HepG2 (cell line): ENCODE results near the gene CYB5D1. TPM values are rescaled to one million over a fixed set of nuclear protein-coding genes. Genes with fewer than 3 reads are reported as not detected.

Source experiments
- ATAC-seq: fragments of 200-7000 bp; cut with Tn5 transposase; 3 replicates; pipeline ENCODE4 v1.9.1; 2020; ENCODE audit warnings: mild to moderate bottlenecking, moderate library complexity
- BruUV-seq: library from RNA; stranded (reverse); fragments of 400-500 nt; replicated peaks from 2 replicates; lab custom pipeline; 2021; lab: Mats Ljungman, UMichigan
- CTCF ChIA-PET: fragments of 300-600 bp; formaldehyde crosslinking; extraction: SDS; loops from one replicate; lab custom pipeline; 2021; ENCODE audit warnings: low total read pairs, inconsistent platforms, low intra/inter-chr PET ratio; lab: Yijun Ruan, JAX
- POLR2A ChIA-PET: fragments of 350-600 bp; sonication (Branson Sonifier 250); formaldehyde crosslinking; loops from one replicate; lab custom pipeline; 2020; ENCODE audit warnings: antibody characterized with exemption, inconsistent platforms; lab: Yijun Ruan, JAX
- DNase-seq: peaks from one replicate; pipeline ENCODE4 v3.0.0-alpha.2; 2015; ENCODE audit warnings: low spot score
- FAIRE-seq: peaks from 3 replicates; lab custom pipeline; 2011; peaks lifted over from hg19 to GRCh38; lab: Jason Lieb, UNC
- H2AFZ ChIP-seq: one replicate; pipeline ENCODE4 v1.6.1; 2011; ENCODE audit warnings: low read length, inconsistent platforms
- H3K27ac ChIP-seq: fragments of 300-600 bp; 3 replicates; pipeline ENCODE4 v1.8.0; 2011; ENCODE audit warnings: mixed run types, mild to moderate bottlenecking, mixed read lengths, low read length, inconsistent platforms; ENCODE audit not compliant: insufficient read depth; ENCODE audit errors: extremely low read length
- H3K27me3 ChIP-seq, 2 experiments: fragments of 200-600 bp in 1 of 2; 2 replicates in 1 of 2; 3 replicates in 1 of 2; pipeline versions ENCODE4 v1.6.0 to v1.8.0; 2011; ENCODE audit warnings: low read length in 2 of 2, mild to moderate bottlenecking in 2 of 2, moderate library complexity in 2 of 2, inconsistent platforms in 1 of 2; ENCODE audit not compliant: insufficient read depth in 2 of 2, control insufficient read depth in 1 of 2
- H3K36me3 ChIP-seq, 2 experiments: fragments of 200-600 bp in 1 of 2; replicated peaks in 1 of 2; 2 replicates in 1 of 2; 3 replicates in 1 of 2; pipeline versions ENCODE4 v1.5.1 to v1.8.0; 2011; ENCODE audit warnings: low read length in 2 of 2, inconsistent platforms in 1 of 2; ENCODE audit not compliant: insufficient read depth in 2 of 2, control insufficient read depth in 1 of 2
- H3K4me1 ChIP-seq: 2 replicates; pipeline ENCODE4 v1.5.1; 2012; ENCODE audit warnings: low read length, inconsistent platforms; ENCODE audit not compliant: insufficient read depth
- H3K4me2 ChIP-seq: 2 replicates; pipeline ENCODE4 v1.6.0; 2011; ENCODE audit warnings: low read depth, low read length, inconsistent platforms
- H3K4me3 ChIP-seq, 3 experiments: fragments of 200-600 bp in 1 of 3; sonication (generic), shearing (Covaris generic) in 1 of 3; replicated peaks in 1 of 3; 2 replicates each; pipeline ENCODE4 v1.5.1; 2011 to 2016; ENCODE audit warnings: low read length in 3 of 3, inconsistent platforms in 2 of 3, low read depth in 2 of 3, mild to moderate bottlenecking in 2 of 3, control low read depth in 1 of 3, mixed read lengths in 1 of 3; ENCODE audit not compliant: insufficient read depth in 1 of 3
- H3K79me2 ChIP-seq: one replicate; pipeline ENCODE4 v1.6.1; 2011; ENCODE audit warnings: low read length, inconsistent platforms; ENCODE audit not compliant: insufficient read depth
- H3K9ac ChIP-seq: 2 replicates; pipeline ENCODE4 v1.6.0; 2011; ENCODE audit warnings: mild to moderate bottlenecking, low read depth, low read length, inconsistent platforms; ENCODE audit not compliant: insufficient read depth
- H3K9me3 ChIP-seq: 2 replicates; pipeline ENCODE4 v1.5.1; 2012; ENCODE audit warnings: mild to moderate bottlenecking, low read length
- H4K20me1 ChIP-seq: 2 replicates; pipeline ENCODE4 v1.6.0; 2011; ENCODE audit warnings: inconsistent platforms, mild to moderate bottlenecking, low read length, moderate library complexity; ENCODE audit not compliant: insufficient read depth
- CBFB ChIP-seq: sonication (generic); formaldehyde crosslinking; IDR thresholded peaks from 2 replicates; pipeline ENCODE4 v1.4.0; 2020; ENCODE audit warnings: missing genetic modification reagents
- CBX2 ChIP-seq, 2 experiments: fragments of 200-600 bp in 1 of 2; sonication (generic); formaldehyde crosslinking in 1 of 2; IDR thresholded peaks; 2 replicates each; pipeline versions ENCODE4 v1.7.0 to v1.8.1; 2018 to 2022; ENCODE audit warnings: low read depth in 2 of 2, low read length in 1 of 2, mild to moderate bottlenecking in 1 of 2, missing genetic modification reagents in 1 of 2
- HCFC1 ChIP-seq: fragments of 150-350 bp; IDR thresholded peaks from 2 replicates; pipeline ENCODE4 v1.6.1; 2014; ENCODE audit warnings: low read depth, low read length
- KDM5B ChIP-seq: sonication (generic); formaldehyde crosslinking; IDR thresholded peaks from 2 replicates; pipeline ENCODE4 v1.4.0; 2020; ENCODE audit warnings: missing genetic modification reagents, mild to moderate bottlenecking, borderline replicate concordance
- RXRA ChIP-seq: sonication (generic); formaldehyde crosslinking; IDR thresholded peaks from 2 replicates; pipeline ENCODE4 v1.5.1; 2020; ENCODE audit warnings: missing genetic modification reagents
- SIN3B ChIP-seq: fragments of 150-350 bp; IDR thresholded peaks from 2 replicates; pipeline ENCODE4 v1.6.1; 2014; ENCODE audit warnings: low read length
- ZNF329 ChIP-seq: sonication (generic); formaldehyde crosslinking; IDR thresholded peaks from 2 replicates; pipeline ENCODE4 v1.9.0; 2021; ENCODE audit warnings: low read depth, mild to moderate bottlenecking, missing genetic modification reagents
- WGBS: methylation state at CpG from one replicate; pipeline ENCODE4 v1.1.6; 2017; ENCODE audit warnings: low lambda C conversion rate; 5-methylcytosine and 5-hydroxymethylcytosine counted together
- in situ Hi-C: cut with HindIII; loops from 2 replicates; pipeline ENCODE4 v1.10.0; 2017; ENCODE audit warnings: low pct_unique_long_range_greater_than_20kb; ENCODE audit not compliant: extremely low pct_ligation_motif_present
- intact Hi-C: fragments of 100-400 bp; cut with micrococcal nuclease; formaldehyde crosslinking; loops from one replicate; pipeline ENCODE4 v1.10.0; 2022; ENCODE audit not compliant: unreplicated experiment
- polyA plus RNA-seq, 8 experiments: library from polyadenylated mRNA; depleted of rRNA in 3 of 8; stranded (reverse) in 7 of 8; unstranded in 1 of 8; fragments of >200 nt; fragmentation: Illumina TruSeq in 4 of 8; extraction: Trizol in 4 of 8; gene quantifications; 2 replicates each; pipeline versions ENCODE4 v1.2.1 to v1.2.3, GENCODE V29; 2011 to 2016; ENCODE audit warnings: low read depth in 4 of 8, missing spikeins in 1 of 8, mixed read lengths in 1 of 8; ENCODE audit not compliant: insufficient read depth in 1 of 8
- total RNA-seq, 5 experiments: library from RNA; depleted of rRNA; stranded (reverse); fragments of >200 nt; fragmentation: Illumina TruSeq; extraction: Trizol; gene quantifications; 2 replicates each; pipeline ENCODE4 v1.2.3, GENCODE V29; 2016; ENCODE audit warnings: low read depth in 1 of 5
- TF ChIP-seq, protein P1 (sequence below): sonication (generic); formaldehyde crosslinking; IDR thresholded peaks from 2 replicates; pipeline ENCODE4 v1.4.0; 2020; ENCODE audit warnings: low read depth, mild to moderate bottlenecking, missing genetic modification reagents

CYB5D1 gene
- total and polyA plus RNA-seq, 2 of the 13 experiments (the other 11 are each of a cell fraction or from before 2014, with no cell fraction given): 8.9 to 17.0 TPM

DNA sequence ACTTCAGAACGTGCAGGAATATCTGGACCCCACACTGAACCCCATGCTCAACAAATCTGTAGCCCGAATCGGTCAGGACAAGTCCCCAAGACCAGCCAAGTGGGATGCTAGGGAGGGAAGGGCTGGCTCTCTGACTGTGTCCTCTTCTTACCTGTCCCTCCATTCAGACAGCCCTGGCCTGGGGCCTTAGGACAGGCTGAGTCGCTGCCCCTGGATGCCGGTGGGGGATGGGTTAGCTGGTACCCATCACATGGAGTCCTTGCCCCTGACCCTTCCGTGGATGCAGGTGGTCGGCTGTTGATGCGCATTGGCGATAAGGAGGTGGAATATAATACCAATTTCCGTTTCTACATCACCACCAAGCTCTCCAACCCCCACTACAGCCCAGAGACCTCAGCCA is 39.8 kb upstream of the CYB5D1 start:
- no peak overlapping the region for H3K4me2 ChIP-seq
- DNase-seq: no peak
- 38% methylated on average over 7 of the region's 10 CpGs for WGBS
- in situ Hi-C loops: no loop called here
- no peak for ATAC-seq
- no peak overlapping the region for H3K27ac ChIP-seq
- TF ChIP-seq RXRA (no peak), SIN3B (no peak), HCFC1 (no peak)
- TF ChIP-seq, all 625 proteins: peak for 0
- Histone ChIP-seq H4K20me1 (no peaks in the 10 kb centered on the region), H3K4me3 (no peak overlapping the region), H2AFZ (no peak overlapping the region), H3K79me2 (no peaks in the 10 kb centered on the region), H3K4me1 (no peaks in the 10 kb centered on the region), H3K9me3 (no peaks in the 10 kb centered on the region), H3K27me3 (peaks cover 1 to 42% of the 10 kb centered on the region in 2 experiments; a peak in 4 of 5 replicates), H3K9ac (no peak overlapping the region), H3K36me3 (no peaks in the 10 kb centered on the region)
- no TSS peak for BruUV-seq
- ChIA-PET POLR2A (no interaction called here), CTCF (no interaction called here)
- no peak for FAIRE-seq
- intact Hi-C loops: no loop called here

DNA sequence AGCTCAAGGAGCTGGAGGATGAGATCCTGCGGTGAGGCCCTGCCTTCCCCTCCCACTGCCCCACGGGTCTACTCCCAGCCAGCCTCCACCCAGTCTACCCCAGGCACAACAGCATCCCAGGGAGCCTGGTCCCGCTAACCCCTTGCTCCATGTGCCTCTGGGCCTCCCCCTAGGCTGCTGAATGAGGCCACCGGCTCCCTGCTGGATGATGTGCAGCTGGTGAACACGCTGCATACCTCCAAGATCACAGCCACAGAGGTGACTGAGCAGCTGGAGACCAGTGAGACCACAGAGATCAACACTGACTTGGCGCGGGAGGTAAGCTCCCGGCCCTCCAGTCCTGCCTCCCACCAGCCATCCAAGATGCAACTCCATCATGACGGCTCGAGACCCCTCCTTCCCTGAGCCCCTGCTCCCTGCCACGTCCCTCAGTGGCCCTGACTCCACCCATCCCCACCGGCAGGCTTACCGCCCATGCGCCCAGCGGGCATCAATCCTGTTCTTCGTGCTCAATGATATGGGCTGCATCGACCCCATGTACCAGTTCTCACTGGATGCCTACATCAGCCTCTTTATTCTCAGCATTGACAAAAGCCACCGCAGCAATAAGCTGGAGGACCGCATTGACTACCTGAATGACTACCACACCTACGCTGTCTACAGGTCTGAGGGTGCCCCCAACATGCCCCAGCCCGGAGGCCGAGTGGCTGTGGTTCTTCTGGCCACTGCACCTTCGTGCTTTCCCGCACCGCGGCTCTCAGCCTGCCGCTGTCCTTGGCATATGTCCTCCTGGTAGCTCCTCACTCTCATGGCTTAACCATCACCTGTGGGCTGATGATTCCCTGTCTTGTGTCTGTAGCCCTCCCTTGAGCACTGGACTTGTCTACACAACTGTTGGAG is 38.8 kb upstream of the CYB5D1 start:
- Histone ChIP-seq H3K79me2 (no peaks in the 10 kb centered on the region), H3K9ac (no peak overlapping the region), H3K36me3 (no peaks in the 10 kb centered on the region), H2AFZ (no peak overlapping the region), H3K4me1 (no peaks in the 10 kb centered on the region), H4K20me1 (no peaks in the 10 kb centered on the region), H3K27ac (no peak overlapping the region), H3K4me3 (no peak overlapping the region), H3K9me3 (no peaks in the 10 kb centered on the region), H3K4me2 (no peak overlapping the region), H3K27me3 (peaks cover 1 to 46% of the 10 kb centered on the region in 2 experiments; a peak in 4 of 5 replicates)
- in situ Hi-C loops (no loop called here), intact Hi-C loops (no loop called here)
- POLR2A ChIA-PET: no interaction called here
- DNase-seq: no peak
- BruUV-seq: no TSS peak
- WGBS: 44% methylated on average over 21 of the region's 27 CpGs
- CTCF ChIA-PET: no interaction called here
- ATAC-seq: no peak
- FAIRE-seq: no peak
- TF ChIP-seq CBFB (CRISPR knock-in tag) (no peak), CBX2 (IDR thresholded peaks at IDR 0.05; ENCODE audit: low read depth, low read length) (no peak), CBX2 (CRISPR knock-in tag; IDR thresholded peaks at IDR 0.05; ENCODE audit: low read depth) (no peak), KDM5B (CRISPR knock-in tag) (no peak), ZNF329 (CRISPR knock-in tag) (no peak)
- TF ChIP-seq, protein P1, sequence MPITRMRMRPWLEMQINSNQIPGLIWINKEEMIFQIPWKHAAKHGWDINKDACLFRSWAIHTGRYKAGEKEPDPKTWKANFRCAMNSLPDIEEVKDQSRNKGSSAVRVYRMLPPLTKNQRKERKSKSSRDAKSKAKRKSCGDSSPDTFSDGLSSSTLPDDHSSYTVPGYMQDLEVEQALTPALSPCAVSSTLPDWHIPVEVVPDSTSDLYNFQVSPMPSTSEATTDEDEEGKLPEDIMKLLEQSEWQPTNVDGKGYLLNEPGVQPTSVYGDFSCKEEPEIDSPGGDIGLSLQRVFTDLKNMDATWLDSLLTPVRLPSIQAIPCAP (CRISPR knock-in tag): no peak
